Tibial nerve (tissue), 3 donors: Measurements from ENCODE around the gene AKT2.

Experiments
- CTCF ChIP-seq, 5 experiments: fragments of 200-600 bp in 3 of 5; fragments of 450-650 bp in 2 of 5; sonication (generic) in 3 of 5; IDR thresholded peaks; one replicate each; pipeline ENCODE4 v1.5.1; 2016 to 2019; ENCODE audit warnings: antibody characterized with exemption in 5 of 5, mild to moderate bottlenecking in 3 of 5, moderate library complexity in 2 of 5
- POLR2A ChIP-seq, 2 donors: fragments of 450-650 bp; IDR thresholded peaks; one replicate each; pipeline ENCODE4 v1.6.1; 2017; ENCODE audit warnings: antibody characterized with exemption in 2 of 2, mild to moderate bottlenecking in 2 of 2, moderate library complexity in 2 of 2

- TF ChIP-seq CTCF (IDR thresholded peaks at IDR 0.05) (no peak), POLR2A (IDR thresholded peaks at IDR 0.05) (no peak)
Measured at GRCh38 chr19:40313229-40313983, 28.3 kb upstream of the AKT2 start.
